Ramos (cell line): Measurements from ENCODE around the gene FANCB.

Experiments used
- in situ Hi-C: fragments of 300-500 bp; cut with MboI; formaldehyde crosslinking; loops from one replicate; pipeline ENCODE4 v1.14.3; 2022; ENCODE audit warnings: low sequenced_read_pairs; ENCODE audit not compliant: unreplicated experiment

The FANCB gene

GRCh38 chrX:14872851-14873675 lies at the start of gene FANCB, which contains the start of gene MOSPD2:
Gene FANCB, minus strand, starts transcription at chrX:14873069. Its CDS starts 7,559 bp downstream, at chrX:14865510.
Gene MOSPD2, plus strand, starts transcription at chrX:14873421. Its CDS starts 108 bp downstream, at chrX:14873529.
- in situ Hi-C loops = no loop called here

GRCh38 chrX:14922437-14922836 lies 49.6 kb upstream of the FANCB start:
- in situ Hi-C loops = no loop called here

- in situ Hi-C loops = no loop called here
These were observed 47.3 kb upstream of the FANCB start for GRCh38 chrX:14920196-14920595.

- in situ Hi-C loops = no loop called here
These were observed 46.5 kb upstream of the FANCB start for GRCh38 chrX:14919407-14919806.

DNA sequence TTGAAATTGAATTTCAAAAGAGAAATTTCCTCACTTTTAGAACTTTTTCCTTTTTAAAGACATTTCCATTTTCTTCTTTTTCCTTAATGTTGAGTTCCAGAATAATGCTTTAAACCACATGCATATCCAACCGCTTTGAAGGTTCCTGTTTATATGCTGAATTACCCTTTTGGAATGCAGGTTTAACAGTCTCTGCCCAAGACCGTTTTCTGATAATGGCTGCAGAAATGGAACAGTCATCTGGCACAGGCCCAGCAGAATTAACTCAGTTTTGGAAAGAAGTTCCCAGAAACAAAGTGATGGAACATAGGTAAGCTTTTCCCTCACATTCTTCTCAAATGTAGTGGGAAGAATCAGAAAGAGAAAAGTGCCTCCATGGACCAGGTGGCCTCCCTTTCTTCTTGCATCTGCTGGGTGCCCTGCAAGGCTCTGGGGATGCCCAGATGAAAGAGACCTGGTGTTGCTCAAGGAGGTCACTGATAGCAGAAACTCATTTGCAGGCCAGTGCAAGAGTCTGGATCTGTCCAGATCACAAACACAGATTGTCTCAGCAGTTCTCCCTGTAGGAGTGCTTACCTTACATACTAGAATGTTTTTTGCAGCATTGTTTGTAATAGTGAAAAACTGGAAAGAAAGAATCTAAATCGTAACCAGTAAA lies 43.3 kb upstream of the FANCB start:
- in situ Hi-C loops = no loop called here

- in situ Hi-C loops = no loop called here
These were observed 42.7 kb upstream of the FANCB start for GRCh38 chrX:14915596-14915995.

DNA sequence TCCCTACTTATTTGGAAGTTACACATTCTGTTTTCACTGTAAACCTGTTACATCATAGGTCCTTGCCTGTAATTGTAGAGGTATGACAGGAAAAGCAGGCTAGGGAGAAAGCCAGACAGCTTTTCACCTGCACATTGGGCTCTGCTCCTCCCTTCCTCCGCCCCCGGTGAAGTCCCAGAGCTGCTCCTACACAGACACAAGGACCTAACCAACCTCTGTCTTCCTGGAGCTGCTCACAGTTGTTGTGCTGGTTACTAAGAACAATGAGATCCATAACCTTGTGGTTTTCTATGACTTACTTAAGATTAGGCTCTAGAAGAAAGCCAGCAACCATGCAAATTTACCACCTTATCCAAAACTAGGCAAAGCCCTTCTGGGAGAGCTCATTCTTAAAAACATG lies 40.4 kb upstream of the FANCB start:
- in situ Hi-C loops = no loop called here

GRCh38 chrX:14903891-14904290 lies 31.0 kb upstream of the FANCB start:
- in situ Hi-C loops = no loop called here

GRCh38 chrX:14902537-14902936 lies 29.7 kb upstream of the FANCB start:
- in situ Hi-C loops = no loop called here

GRCh38 chrX:14899607-14900006 lies 26.7 kb upstream of the FANCB start:
- in situ Hi-C loops = no loop called here

DNA sequence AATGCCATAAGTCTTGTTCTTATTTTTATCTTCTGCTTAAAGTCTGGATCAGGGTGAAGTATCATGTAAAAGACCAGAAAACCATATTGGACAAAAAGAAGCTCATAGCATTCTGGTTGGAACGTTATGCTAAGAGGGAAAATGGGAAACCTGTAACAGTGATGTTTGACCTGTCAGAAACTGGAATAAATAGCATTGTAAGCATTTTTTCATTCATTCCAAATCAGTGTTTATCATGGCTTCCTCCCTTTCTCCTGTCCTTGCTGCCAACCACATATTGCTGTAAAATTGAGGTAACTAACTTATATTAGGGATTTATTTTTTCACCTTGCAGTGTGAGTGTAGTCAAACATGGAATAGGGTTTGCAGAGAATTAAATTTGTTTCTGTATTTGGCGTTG lies 24.2 kb upstream of the FANCB start:
- in situ Hi-C loops = no loop called here

DNA sequence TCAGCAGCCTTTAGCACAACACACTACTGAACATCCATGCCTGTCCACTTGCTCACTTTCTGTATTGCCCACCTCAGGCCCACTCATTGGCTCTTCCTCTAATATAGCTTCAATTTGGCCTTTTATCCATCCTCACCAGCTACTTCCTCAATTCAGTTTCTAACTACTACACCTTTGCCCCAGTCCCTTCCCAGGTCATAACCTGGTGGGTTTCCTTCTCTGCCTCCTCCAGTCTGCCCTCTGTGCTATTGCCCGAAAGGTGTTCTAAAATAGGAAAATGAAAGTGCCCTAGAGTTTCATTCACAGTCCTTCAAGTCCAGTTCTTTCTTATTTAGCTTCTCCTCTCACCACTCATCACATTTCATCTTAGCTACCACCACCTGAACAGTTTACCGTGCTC lies 23.4 kb upstream of the FANCB start:
- in situ Hi-C loops = no loop called here

GRCh38 chrX:14886252-14886651 lies 13.4 kb upstream of the FANCB start:
- in situ Hi-C loops = no loop called here

DNA sequence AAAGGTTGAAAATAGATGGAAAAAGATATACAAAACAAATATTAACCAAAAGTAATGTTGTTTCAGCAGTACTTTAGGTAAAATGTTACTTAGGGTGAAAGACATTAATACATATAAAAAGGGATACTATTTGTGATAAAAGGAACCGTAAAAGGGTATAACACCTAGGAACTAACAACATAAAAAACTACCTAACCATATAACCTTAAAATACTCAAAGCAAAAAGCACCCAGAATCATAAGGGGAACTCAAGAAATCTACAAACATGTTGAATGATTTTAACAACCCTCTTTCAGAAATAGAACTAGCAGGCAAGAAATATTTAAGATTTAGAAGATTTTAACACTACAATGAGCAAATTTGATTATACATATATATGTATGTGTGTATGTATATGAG lies 11.8 kb upstream of the FANCB start:
- in situ Hi-C loops = no loop called here

DNA sequence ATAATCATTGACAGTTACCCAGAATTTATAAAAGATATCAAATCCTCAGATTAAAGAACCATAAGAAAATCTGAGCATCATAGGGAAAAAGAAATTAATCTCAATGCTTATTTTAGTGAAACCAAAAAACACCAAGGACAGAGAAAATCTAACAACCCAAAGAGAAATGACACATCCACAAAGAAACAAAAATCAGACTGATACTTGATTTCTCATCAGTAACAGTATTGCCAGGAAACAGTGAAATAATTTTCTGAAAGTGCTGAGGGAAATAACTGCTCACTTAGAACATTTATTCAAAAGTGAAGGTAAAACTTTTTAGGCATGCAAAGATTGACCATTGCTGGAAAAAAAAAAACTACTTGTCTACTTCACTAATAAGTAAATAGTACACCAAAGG lies 11.0 kb upstream of the FANCB start:
- in situ Hi-C loops = no loop called here

DNA sequence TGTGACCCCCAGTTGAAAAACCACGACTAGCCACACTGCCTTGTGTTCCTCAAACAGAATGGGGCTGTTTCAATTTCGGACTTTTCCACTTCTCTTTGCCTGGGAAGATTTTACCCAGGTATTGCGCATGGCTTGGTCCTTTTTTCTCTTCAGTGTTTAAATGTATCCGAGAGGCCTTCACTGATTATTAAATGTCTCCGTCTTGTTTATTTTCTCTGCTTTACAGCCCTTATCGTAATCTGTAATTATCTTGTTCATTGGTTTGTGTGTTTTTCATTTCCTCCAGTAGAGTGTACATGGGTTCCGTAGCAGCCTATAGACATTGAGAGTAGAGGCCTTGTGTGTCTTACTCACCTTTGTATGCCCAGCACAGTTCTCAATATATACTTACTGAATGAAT lies 2.8 kb upstream of the FANCB start:
- in situ Hi-C loops = no loop called here

DNA sequence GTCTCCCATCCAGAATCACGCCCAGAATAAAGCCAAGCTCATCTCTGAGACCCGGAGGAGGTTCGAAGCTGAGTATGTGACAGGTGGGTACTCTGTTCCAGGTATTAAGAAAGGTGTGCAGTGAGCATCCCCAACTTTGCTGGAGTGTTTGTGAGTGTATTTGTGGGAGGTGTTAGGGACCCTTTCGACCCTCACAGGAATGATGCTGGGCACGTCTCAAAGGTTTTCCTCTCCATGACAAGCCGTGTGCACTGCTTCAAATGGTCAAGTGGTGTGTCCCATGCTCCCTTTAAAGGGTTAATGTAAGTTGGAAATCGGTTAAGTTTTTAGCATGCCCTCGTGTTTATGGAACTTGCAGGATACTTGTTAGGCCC lies 794 bp upstream of the FANCB start:
- in situ Hi-C loops = no loop called here

GRCh38 chrX:14872355-14872754 lies 514 bp downstream of the FANCB start:
- in situ Hi-C loops = no loop called here

- in situ Hi-C loops = no loop called here
These were observed 1.1 kb downstream of the FANCB start for GRCh38 chrX:14871767-14872166.

GRCh38 chrX:14865201-14865600 lies 7.7 kb downstream of the FANCB start:
- in situ Hi-C loops = no loop called here

DNA sequence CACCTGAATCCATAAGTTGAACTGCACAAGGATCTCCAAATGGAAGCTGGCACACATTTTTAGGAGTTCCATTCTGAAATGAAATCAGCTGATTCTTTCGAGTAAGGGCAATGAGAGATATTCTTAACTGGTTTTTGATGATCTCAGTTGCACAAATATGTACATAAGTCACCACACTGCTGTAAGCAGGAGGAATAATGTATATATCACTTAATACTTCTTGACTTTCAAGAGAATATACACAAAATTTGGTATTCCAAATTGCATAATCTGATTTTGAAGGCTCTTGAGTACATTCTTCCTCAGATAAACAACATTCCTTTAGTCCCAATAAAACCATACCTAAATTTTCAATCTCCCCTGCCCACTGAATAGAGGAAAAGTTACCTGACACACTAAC lies 8.2 kb downstream of the FANCB start:
- in situ Hi-C loops = no loop called here

GRCh38 chrX:14851526-14851925 lies 21.3 kb downstream of the FANCB start:
- in situ Hi-C loops = no loop called here
